GM12864 (cell line): ENCODE results near the gene BFSP1.

Experiments used
- DNase-seq: peaks from one replicate; pipeline ENCODE4 v3.0.0-alpha.2; 2011; ENCODE audit warnings: low read depth
- H3K4me3 ChIP-seq: 2 replicates; pipeline ENCODE4 v1.5.1; 2011; ENCODE audit warnings: mild to moderate bottlenecking, low read depth, low read length, control low read depth
- TF ChIP-seq, protein P1 (sequence below): IDR thresholded peaks from 2 replicates; pipeline ENCODE4 v1.5.1; 2011; ENCODE audit warnings: low read depth, mild to moderate bottlenecking, moderate library complexity, low read length, control low read depth, inconsistent platforms; ENCODE audit errors: missing control alignments

Gene BFSP1

DNA sequence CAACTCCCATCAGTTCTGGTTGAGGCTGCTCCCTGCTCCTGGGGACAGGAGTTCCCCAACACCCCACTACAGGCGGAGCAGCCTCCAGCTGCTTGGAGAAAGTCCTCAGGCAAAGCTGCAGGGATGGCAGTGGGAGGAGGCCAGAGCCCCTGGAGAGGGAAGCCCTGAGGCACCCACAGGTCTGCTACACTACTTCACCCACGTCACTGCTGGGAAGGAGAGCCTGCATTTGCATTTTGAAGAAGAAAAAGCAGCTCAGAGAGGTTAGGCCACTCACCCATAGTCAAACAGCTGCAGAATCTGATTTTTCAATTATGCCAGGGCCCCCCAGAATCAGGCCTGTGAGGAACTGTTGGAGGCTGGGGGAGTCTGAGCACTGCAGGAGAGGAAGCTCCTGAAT lies 17.2 kb downstream of the BFSP1 start:
- TF ChIP-seq, protein P1, sequence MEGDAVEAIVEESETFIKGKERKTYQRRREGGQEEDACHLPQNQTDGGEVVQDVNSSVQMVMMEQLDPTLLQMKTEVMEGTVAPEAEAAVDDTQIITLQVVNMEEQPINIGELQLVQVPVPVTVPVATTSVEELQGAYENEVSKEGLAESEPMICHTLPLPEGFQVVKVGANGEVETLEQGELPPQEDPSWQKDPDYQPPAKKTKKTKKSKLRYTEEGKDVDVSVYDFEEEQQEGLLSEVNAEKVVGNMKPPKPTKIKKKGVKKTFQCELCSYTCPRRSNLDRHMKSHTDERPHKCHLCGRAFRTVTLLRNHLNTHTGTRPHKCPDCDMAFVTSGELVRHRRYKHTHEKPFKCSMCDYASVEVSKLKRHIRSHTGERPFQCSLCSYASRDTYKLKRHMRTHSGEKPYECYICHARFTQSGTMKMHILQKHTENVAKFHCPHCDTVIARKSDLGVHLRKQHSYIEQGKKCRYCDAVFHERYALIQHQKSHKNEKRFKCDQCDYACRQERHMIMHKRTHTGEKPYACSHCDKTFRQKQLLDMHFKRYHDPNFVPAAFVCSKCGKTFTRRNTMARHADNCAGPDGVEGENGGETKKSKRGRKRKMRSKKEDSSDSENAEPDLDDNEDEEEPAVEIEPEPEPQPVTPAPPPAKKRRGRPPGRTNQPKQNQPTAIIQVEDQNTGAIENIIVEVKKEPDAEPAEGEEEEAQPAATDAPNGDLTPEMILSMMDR = no peak
- no peak for DNase-seq
- H3K4me3 ChIP-seq = no peak overlapping the region

DNA sequence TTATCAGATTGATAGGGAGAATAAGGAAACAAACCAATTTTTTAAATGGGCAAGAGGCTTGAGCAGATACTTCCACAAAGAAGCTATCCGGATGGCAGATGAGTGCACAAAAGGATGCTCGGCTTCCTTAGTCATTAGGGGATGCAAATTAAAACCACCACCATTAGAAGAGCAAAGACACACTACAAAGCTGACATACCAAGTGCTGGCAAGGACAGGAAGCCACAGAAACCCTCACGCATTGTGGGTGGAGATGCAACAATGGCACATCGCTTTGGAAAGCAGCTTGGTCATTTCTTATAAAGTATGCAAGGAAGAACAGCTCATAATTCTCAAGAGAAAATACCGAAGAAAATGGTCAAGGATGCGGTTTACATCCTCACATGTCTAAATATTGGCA lies 19.8 kb downstream of the BFSP1 start:
- no peak for DNase-seq
- TF ChIP-seq, protein P1 = no peak
- H3K4me3 ChIP-seq = no peak overlapping the region

DNA sequence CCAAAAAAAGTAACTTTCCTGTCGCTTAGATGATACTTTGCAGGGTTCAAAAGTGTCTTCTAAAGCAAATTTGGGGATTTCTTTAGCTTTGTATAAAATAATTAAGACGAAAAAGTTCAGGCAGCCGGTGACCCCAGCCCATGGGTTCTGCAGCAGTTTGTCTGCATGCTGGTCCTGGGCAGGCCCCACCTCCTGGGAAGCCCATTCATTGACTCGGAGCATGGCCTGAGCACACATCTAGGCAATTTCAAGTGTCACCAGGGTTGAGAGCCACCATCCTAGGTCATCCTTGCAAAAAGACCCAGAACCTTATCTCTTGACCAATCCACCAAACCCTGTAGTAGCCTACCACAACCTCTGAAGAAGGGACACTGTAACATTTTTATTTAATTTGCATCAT lies 20.6 kb downstream of the BFSP1 start:
- TF ChIP-seq, protein P1 = no peak
- DNase-seq = no peak
- no peak overlapping the region for H3K4me3 ChIP-seq

DNA sequence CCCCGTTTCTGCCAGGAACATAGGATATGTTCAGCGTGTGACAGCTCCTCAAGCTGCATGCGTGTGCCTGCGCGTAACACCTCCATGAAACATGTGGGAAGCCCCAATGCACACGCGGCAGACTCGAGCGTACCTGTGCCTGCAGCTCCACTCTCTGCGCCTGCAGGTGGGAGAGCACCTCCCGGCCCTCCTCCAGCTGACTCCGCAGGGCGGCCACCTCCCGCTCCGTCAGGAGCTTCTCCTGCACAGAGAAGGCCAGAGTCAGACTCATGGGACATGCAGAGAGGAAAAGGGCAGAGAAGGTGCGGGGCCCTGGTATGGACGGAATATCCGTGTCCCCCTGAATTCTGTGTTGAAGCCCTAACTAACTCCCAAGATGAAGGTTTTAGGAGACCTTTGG lies 22.4 kb downstream of the BFSP1 start:
- TF ChIP-seq, protein P1 = no peak
- DNase-seq = no peak
- H3K4me3 ChIP-seq = no peak overlapping the region

DNA sequence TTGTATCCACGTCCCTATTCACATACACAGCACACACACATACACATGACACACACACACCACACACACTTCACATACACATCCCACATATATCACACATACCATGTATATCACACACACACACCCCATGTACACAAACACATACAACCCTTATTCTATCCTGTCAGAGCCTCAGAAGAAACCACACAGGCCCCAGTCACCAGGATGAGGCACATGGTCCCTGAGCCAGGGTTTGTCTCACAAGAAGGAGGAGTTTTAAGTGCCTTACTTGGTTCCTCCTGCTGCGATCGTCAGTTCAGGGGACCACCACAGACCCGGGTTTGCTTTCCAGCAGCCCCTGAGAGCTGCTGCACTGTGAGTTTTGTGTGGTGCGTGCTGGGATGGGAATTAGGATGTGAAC lies 23.6 kb downstream of the BFSP1 start:
- DNase-seq = no peak
- TF ChIP-seq, protein P1 = no peak
- H3K4me3 ChIP-seq = no peak overlapping the region

DNA sequence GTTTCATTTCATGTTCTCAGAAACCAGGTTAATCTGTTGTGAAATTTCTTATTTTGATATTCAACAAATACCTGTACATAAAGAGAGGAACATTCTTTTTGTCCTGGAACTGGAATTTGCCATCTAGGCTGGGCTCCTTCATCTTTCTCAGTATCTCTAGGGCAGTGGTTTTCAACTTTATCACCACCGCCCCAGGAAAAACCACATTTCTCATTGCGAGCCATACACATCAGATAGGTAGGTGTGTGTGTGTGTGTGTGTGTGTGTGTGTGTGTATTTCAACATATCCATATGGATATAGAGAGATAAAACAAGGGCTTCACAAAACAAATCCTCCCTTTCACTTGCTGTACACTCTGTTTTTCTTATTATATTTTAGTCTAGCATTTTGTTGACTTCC lies 24.1 kb downstream of the BFSP1 start:
- no peak for DNase-seq
- H3K4me3 ChIP-seq = no peak overlapping the region
- TF ChIP-seq, protein P1 = no peak

DNA sequence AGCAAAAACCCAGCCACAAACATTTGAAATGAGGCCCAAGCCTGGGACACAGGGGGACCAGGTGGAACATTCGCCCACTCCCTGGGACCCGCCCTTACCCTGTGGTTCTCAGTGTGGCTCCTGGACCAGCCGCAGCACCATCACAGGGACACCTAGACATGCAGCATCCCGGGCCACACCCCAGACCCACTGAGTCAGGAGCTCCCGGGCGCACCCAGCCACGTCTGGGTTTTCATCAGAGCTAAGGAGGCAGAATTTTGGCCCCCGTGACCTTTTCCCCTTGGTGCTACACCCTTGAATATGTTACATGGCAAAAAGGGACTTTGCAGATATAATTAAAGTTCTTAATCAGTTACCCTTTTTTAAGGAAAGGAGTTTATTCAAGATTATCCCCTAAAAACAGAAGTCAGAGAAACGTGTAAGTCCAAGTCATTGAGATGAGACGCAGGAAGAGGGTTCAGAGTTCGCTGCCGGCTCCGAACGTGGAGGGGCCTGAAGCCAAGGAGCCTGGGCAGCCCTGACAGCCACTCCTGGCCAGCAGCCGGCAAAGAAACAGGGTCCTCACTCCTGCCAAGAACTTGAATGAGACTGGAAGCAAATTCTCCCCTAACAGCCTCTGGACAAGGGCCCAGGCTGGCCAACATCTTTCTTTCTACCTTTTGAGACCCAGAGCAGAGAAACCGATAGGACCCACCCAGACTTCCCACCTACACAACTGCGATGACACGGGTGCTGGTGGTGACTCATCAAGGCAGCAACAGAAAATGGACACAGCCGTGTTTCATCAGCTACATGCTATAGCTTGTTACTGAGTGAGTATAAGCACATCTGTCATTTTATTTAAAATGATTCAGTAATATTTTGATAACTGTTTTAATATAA lies 25.3 kb downstream of the BFSP1 start:
- no peak overlapping the region for H3K4me3 ChIP-seq
- no peak for DNase-seq
- TF ChIP-seq, protein P1 = no peak
